ENCODE results near the gene ANKRD11.
"Not testable (repeated sequence)": the region's sequence is repeated elsewhere in the genome, so short reads cannot be mapped to it uniquely, and the experiment has no call there.

ANKRD11 gene

DNA sequence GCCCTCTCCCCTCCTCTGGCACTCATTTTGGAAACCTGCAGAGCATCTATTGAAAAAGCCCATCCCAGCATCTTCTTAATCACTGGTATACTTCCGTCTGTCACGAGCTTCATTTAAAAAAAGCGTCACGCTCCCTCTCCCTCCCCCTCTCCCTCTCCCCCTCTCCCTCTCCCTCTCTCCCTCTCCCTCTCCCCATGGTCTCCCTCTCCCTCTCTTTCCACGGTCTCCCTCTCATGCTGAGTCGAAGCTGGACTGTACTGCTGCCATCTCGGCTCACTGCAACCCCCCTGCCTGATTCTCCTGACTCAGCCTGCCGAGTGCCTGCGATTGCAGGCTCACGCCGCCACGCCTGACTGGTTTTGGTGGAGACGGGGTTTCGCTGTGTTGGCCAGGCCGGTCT lies 28.5 kb downstream of the ANKRD11 start:
- not testable (repeated sequence) for H3K36me3 ChIP-seq; H3K27ac ChIP-seq; H3K9me3 ChIP-seq (ENCODE audit: severe bottlenecking); H3K27me3 ChIP-seq (ENCODE audit: insufficient read depth, low read depth, severe bottlenecking); H3K4me3 ChIP-seq (ENCODE audit: low read depth, low read length); DNase-seq

DNA sequence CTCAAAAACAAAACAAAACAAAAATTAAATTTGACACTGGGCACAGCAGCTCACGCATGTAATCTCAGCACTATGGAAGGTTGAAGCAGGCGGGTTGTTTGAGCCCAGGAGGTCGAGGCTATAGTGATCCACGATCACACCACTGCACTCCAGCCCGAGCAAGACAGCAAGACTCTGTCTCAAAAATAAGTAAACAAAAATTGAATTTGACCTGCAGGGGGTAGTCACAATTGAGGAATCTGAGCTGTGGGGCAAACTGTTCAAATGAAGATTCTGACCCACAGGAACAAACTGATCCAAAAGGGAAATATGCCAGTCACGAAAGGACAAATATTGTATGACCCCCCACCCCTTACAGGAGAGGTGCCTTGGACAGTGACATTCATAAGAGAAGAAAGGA lies 29.8 kb downstream of the ANKRD11 start:
- no peak overlapping the region for H3K27ac ChIP-seq
- no peaks in the 10 kb centered on the region for H3K9me3 ChIP-seq (ENCODE audit: severe bottlenecking)

GRCh38 chr16:89458967-89459366 lies 31.4 kb downstream of the ANKRD11 start:
- no peaks in the 10 kb centered on the region for H3K9me3 ChIP-seq (ENCODE audit: severe bottlenecking)
- no peak overlapping the region for H3K4me3 ChIP-seq (ENCODE audit: low read depth, low read length)
- H3K36me3 ChIP-seq, result no peaks in the 10 kb centered on the region
- DNase-seq, result no peak
- no peaks in the 10 kb centered on the region for H3K27me3 ChIP-seq (ENCODE audit: insufficient read depth, low read depth, severe bottlenecking)
- no peak overlapping the region; the same call in 1 of the 2 replicates for H3K27ac ChIP-seq
- TF ChIP-seq, protein P1, sequence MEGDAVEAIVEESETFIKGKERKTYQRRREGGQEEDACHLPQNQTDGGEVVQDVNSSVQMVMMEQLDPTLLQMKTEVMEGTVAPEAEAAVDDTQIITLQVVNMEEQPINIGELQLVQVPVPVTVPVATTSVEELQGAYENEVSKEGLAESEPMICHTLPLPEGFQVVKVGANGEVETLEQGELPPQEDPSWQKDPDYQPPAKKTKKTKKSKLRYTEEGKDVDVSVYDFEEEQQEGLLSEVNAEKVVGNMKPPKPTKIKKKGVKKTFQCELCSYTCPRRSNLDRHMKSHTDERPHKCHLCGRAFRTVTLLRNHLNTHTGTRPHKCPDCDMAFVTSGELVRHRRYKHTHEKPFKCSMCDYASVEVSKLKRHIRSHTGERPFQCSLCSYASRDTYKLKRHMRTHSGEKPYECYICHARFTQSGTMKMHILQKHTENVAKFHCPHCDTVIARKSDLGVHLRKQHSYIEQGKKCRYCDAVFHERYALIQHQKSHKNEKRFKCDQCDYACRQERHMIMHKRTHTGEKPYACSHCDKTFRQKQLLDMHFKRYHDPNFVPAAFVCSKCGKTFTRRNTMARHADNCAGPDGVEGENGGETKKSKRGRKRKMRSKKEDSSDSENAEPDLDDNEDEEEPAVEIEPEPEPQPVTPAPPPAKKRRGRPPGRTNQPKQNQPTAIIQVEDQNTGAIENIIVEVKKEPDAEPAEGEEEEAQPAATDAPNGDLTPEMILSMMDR (IDR thresholded peaks at IDR 0.05; ENCODE audit: low read depth, low read length), result no peak

More for the DNA sequence above, 29.8 kb downstream of the ANKRD11 start:
- H3K27me3 ChIP-seq (ENCODE audit: insufficient read depth, low read depth, severe bottlenecking), result no peaks in the 10 kb centered on the region
- DNase-seq, result no peak
- no peaks in the 10 kb centered on the region for H3K36me3 ChIP-seq
- H3K4me3 ChIP-seq (ENCODE audit: low read depth, low read length), result no peak overlapping the region
- TF ChIP-seq, protein P1 (IDR thresholded peaks at IDR 0.05; ENCODE audit: low read depth, low read length), result no peak

GRCh38 chr16:89458551-89458950 lies 31.8 kb downstream of the ANKRD11 start:
- Histone ChIP-seq H3K9me3 (ENCODE audit: severe bottlenecking) (no peaks in the 10 kb centered on the region), H3K36me3 (no peaks in the 10 kb centered on the region), H3K27ac (peak overlapping the region; percentile 22; the same call in 1 of the 2 replicates), H3K4me3 (ENCODE audit: low read depth, low read length) (no peak overlapping the region), H3K27me3 (ENCODE audit: insufficient read depth, low read depth, severe bottlenecking) (no peaks in the 10 kb centered on the region)
- TF ChIP-seq, protein P1 (IDR thresholded peaks at IDR 0.05; ENCODE audit: low read depth, low read length), result no peak
- no peak for DNase-seq

DNA sequence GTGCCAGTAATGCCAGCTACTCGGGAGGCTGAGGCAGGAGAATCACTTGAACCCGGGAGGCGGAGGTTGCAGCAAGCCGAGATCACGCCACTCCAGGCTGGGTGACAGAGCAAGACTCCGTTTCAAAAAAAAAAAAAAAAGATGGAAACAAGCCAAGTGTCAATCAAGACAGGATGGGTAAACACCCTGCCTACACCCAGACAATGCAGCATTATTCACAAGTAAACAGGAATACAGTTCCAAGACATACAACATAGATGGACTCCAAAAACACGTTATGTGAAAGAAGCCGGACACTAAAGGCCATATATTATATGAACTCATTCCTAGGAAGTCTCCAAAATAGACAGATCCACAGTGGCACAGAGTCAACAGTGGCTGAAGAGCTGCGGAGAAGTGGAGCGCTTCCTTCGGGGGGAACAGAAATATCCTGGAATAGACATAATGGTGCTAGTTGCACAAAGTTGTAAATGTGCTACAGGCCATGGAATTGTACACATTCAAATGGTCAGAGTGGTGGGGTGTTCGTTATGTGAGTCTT lies 33.9 kb downstream of the ANKRD11 start:
- Histone ChIP-seq H3K27me3 (ENCODE audit: insufficient read depth, low read depth, severe bottlenecking) (no peaks in the 10 kb centered on the region), H3K27ac (no peak overlapping the region), H3K9me3 (ENCODE audit: severe bottlenecking) (no peaks in the 10 kb centered on the region), H3K4me3 (ENCODE audit: low read depth, low read length) (no peak overlapping the region), H3K36me3 (no peaks in the 10 kb centered on the region)
- TF ChIP-seq, protein P1 (IDR thresholded peaks at IDR 0.05; ENCODE audit: low read depth, low read length), result no peak
- no peak for DNase-seq

GRCh38 chr16:89455692-89456091 lies 34.7 kb downstream of the ANKRD11 start:
- Histone ChIP-seq H3K27me3 (ENCODE audit: insufficient read depth, low read depth, severe bottlenecking) (no peaks in the 10 kb centered on the region), H3K36me3 (no peaks in the 10 kb centered on the region), H3K9me3 (ENCODE audit: severe bottlenecking) (no peaks in the 10 kb centered on the region), H3K4me3 (ENCODE audit: low read depth, low read length) (no peak overlapping the region), H3K27ac (no peak overlapping the region)
- TF ChIP-seq, protein P1 (IDR thresholded peaks at IDR 0.05; ENCODE audit: low read depth, low read length), result no peak
- DNase-seq, result no peak
